Large intestine (tissue), 3 donors: ENCODE measurements around the gene SKP2. TPM values are rescaled to one million over a fixed set of nuclear protein-coding genes. Genes with fewer than 3 reads are reported as not detected.

Experiments used
- DNase-seq, 2 donors: peaks; one replicate each; pipeline versions ENCODE4 v3.0.0 to v3.0.0-alpha.2; 2013
- H3K27ac ChIP-seq: one replicate; pipeline ENCODE4 v1.5.1; 2013; ENCODE audit warnings: low read length
- H3K27me3 ChIP-seq: 2 replicates; pipeline ENCODE4 v1.6.1; 2013; ENCODE audit warnings: low read length; ENCODE audit not compliant: control insufficient read depth, insufficient read depth
- H3K36me3 ChIP-seq: 2 replicates; pipeline ENCODE4 v1.6.1; 2013; ENCODE audit warnings: low read length; ENCODE audit not compliant: control insufficient read depth, insufficient read depth
- H3K4me1 ChIP-seq: one replicate; pipeline ENCODE4 v1.6.1; 2013; ENCODE audit warnings: low read length; ENCODE audit not compliant: control insufficient read depth, insufficient read depth
- H3K4me3 ChIP-seq: one replicate; pipeline ENCODE4 v1.5.1; 2013; ENCODE audit warnings: low read length
- H3K9me3 ChIP-seq: one replicate; pipeline ENCODE4 v1.6.1; 2013; ENCODE audit warnings: mild to moderate bottlenecking, low read depth, low read length, moderate library complexity; ENCODE audit not compliant: control insufficient read depth
- WGBS: methylation state at CpG from one replicate; pipeline ENCODE4 v1.1.5; 2013; ENCODE audit warnings: low lambda C conversion rate; ENCODE audit not compliant: insufficient coverage; 5-methylcytosine and 5-hydroxymethylcytosine counted together
- polyA plus RNA-seq: library from polyadenylated mRNA; unstranded; fragments of 120-200 nt; gene quantifications from one replicate; pipeline ENCODE4 v1.2.1, GENCODE V29; 2013

SKP2 gene
- polyA plus RNA-seq, 1 donor: 52.7 TPM

DNA sequence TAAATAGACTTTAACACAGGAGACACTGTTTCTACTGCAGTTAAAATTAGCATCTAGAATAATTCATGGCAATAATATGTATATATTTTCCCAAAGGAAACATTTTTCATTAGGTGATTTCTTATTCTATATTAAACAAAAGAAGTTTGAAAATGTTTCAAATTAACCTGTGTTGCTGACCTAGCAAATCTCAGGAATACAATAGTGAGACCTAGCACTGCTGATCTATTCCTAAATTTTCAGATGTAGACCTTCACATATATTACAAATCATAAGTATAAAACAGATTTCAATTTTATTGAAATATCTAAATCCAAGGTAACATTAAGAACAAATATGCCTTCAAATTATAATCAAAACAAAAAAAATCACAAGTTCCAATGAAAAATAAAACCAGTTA, 15.3 kb upstream of the SKP2 start:
- Histone ChIP-seq H3K27ac (no peak overlapping the region), H3K4me1 (no peaks in the 10 kb centered on the region), H3K36me3 (peaks cover 22% of the 10 kb centered on the region), H3K4me3 (no peak overlapping the region), H3K9me3 (peaks cover 13% of the 10 kb centered on the region), H3K27me3 (no peaks in the 10 kb centered on the region)
- no peak for DNase-seq

DNA sequence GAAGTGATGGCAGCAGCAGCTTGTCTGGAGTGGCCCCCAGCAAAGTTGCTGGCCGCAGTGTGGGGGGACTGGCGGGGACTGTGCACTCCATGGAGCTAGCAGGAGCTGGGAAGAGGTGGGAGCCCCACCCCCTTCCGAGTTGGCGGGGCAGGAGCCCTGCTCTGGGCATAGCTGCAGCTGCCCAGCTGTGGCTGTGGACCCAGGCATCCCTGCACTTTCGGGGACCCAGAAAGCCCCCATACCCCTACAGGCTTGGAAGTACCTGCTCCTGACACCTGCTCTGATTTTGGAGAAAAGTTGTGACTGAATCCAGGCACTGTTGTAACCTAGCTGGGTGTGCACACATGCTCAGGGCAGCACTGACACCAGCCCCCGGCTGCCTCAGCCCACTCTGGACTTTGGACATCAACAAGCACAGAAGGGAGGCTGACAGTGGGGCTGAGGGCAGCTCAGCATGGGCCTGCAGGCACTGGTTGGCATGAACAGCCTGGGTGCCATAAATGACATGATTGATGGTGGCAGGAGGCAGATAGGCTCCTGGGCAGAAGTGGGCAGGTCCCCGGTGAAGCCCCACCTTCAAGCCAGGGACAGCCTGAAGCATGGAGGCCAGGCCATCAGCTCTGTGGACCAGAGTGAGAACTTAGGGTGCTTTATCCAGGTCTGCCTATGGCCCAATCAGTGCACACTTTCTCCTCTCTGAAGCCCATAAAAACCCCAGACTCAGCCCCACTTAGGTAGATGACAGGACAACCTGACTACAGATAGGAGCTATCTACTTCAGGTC, 12.8 kb upstream of the SKP2 start:
- H3K27me3 ChIP-seq: no peaks in the 10 kb centered on the region
- no peak overlapping the region for H3K4me3 ChIP-seq
- DNase-seq: no peak
- H3K36me3 ChIP-seq: peaks cover 22% of the 10 kb centered on the region
- no peaks in the 10 kb centered on the region for H3K4me1 ChIP-seq
- H3K9me3 ChIP-seq: peaks cover 13% of the 10 kb centered on the region
- no CpG with 5 or more reads among the region's 7 CpGs for WGBS
- no peak overlapping the region for H3K27ac ChIP-seq

DNA sequence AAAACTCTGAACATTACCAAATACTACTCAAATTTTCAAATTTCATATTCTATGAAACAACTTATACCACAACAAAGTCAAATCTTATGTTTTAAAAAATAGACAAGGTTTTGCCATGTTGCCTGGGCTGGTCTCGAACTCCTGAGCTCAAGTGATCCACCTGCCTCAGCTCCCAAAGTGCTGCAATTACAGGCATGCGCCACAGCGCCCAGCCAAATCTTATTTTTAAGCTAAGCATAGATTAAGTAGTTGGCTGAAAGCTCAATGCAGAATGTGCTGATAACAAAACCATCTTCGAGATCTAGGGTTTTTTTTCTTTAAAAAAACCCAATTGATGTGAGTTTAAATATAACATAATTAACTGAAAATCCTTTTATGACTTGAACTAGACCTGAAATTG, 6.6 kb upstream of the SKP2 start:
- H3K36me3 ChIP-seq: peaks cover 4% of the 10 kb centered on the region
- no peak for DNase-seq
- 100% methylated on average over 1 of the region's 4 CpGs for WGBS
- no peaks in the 10 kb centered on the region for H3K9me3 ChIP-seq
- no peak overlapping the region for H3K4me3 ChIP-seq
- no peaks in the 10 kb centered on the region for H3K4me1 ChIP-seq
- H3K27ac ChIP-seq: no peak overlapping the region
- no peaks in the 10 kb centered on the region for H3K27me3 ChIP-seq

DNA sequence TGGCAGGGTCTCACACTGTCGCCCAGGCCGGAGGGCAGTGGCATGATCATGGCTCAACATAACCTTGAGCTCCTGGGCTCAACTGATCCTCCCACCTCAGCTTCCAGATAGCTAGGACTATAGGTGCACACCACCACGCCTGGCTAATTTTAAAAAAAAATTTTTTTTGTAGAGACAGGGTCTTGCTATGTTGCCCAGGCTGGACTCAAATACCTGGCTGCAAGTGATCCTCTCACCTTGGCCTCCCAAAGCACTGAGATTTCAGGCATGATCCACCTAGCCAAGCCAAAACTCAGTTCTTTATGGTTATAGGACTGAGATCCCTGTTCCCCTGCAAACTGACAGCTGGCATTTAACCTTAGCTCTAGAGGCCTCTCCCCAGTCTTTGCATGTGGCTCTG, 5.5 kb upstream of the SKP2 start:
- DNase-seq: no peak
- Histone ChIP-seq H3K27me3 (no peaks in the 10 kb centered on the region), H3K36me3 (peaks cover 2% of the 10 kb centered on the region), H3K27ac (peak overlapping the region; percentile 53), H3K9me3 (no peaks in the 10 kb centered on the region), H3K4me1 (no peaks in the 10 kb centered on the region), H3K4me3 (no peak overlapping the region)
- WGBS: no CpG with 5 or more reads among the region's 3 CpGs

DNA sequence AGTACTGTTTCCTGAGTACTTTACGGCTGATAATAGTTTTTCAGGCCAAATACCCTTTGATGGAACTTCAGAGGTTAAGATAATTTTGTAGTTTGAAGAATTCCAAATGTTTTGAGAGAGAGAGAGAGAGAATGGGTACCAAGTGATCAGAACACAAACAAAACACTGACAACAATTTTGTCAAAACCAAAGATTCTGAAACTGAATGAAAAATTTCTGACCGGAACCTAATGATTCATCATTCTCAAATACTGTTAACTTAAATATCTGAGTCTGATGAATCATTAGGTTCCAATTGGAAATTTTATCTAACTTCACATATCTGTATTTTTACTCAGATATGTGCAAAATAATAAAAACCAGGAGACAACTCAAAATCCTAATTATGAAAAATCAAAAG, 4.2 kb upstream of the SKP2 start:
- H3K9me3 ChIP-seq: peaks cover 2% of the 10 kb centered on the region
- H3K4me3 ChIP-seq: no peak overlapping the region
- WGBS: 100% methylated on average over 1 of the region's 2 CpGs
- no peak for DNase-seq
- H3K36me3 ChIP-seq: no peaks in the 10 kb centered on the region
- no peak overlapping the region for H3K27ac ChIP-seq
- H3K4me1 ChIP-seq: no peaks in the 10 kb centered on the region
- H3K27me3 ChIP-seq: no peaks in the 10 kb centered on the region

DNA sequence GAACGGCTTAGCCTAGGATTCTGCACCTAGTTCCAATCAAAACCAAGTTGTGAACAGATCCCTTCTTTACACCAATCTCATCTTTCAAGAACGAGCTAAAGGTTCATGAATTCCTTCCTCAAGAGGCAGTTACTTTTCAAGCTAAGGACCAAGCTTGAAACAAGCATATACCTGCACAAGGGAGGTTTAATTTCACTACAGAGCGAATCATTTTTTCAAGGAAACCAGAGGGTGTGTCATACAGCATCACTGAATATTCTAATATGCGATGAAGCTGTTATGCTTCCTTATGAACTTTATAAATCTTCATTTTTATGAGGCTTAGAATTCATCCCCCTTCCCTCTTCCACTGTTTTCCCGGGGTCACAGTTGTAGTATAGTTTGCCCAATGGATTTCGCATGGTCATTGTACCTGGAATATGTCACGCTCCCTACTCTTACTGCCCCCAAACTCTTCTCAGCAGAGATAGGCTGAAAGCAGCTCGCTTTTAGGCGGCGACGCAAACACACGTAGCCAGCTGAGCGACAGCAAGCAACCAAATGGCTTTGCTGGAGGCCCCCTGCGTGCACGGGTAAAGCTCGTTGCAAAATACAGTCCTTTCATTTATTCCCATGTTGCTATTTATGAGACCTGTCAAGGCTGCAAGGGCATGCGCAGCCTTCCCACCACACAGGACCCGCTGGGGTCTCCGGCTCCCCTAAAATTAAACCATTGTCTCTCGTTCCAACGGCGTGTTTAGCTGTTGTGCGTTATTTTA, 1.1 kb upstream of the SKP2 start:
- H3K4me3 ChIP-seq: peak overlapping the region; percentile 69
- H3K27ac ChIP-seq: peak overlapping the region; percentile 84
- H3K27me3 ChIP-seq: no peaks in the 10 kb centered on the region
- peaks cover 25% of the 10 kb centered on the region for H3K36me3 ChIP-seq
- WGBS: no CpG with 5 or more reads among the region's 23 CpGs
- DNase-seq: peak; percentile 50 to 61
- peaks cover 9% of the 10 kb centered on the region for H3K9me3 ChIP-seq
- H3K4me1 ChIP-seq: peaks cover 9% of the 10 kb centered on the region

DNA sequence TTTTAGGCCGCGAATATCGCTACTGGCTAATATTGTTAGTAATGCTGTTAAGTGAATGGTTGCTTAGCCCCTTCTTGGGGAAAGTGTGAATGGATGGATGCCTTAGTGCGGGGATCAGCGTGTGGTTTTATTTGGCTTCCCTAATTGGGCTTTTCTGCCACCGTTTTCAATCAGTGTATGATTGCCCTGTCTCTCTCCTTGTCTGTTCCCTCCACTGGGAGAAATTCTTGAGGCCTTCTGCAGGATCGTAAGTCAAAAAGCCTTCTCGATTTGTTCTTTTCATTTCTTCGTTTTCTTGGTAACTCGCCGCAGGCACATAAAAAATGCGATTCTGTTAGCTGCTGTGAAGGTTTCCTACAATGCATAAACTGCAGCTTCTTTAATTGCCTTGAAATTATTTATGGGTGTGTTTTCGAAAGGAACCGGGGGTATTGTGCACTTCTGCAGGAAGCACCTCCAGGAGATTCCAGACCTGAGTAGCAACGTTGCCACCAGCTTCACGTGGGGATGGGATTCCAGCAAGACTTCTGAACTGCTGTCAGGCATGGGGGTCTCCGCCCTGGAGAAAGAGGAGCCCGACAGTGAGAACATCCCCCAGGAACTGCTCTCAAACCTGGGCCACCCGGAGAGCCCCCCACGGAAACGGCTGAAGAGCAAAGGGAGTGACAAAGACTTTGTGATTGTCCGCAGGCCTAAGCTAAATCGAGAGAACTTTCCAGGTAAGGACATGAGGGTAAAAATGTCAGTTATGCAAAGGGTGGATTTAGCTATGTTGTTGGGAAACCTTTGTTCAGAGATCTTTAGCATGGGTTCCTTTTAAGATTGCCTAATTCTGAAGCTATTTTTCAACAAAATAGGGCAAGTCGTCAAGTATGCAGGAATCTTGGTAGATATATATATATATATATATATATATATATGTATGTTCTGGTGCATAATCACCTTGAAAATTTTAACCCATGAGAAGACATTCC, 700 bp downstream of the SKP2 start:
- peaks cover 25% of the 10 kb centered on the region for H3K4me1 ChIP-seq
- peak overlapping the region; percentile 69 for H3K4me3 ChIP-seq
- H3K9me3 ChIP-seq: peaks cover 9% of the 10 kb centered on the region
- H3K27ac ChIP-seq: peak overlapping the region; percentile 78
- H3K36me3 ChIP-seq: peaks cover 38% of the 10 kb centered on the region
- WGBS: 0% methylated on average over 5 of the region's 24 CpGs
- DNase-seq: peak in 1 of 2 donors; percentile 43
- H3K27me3 ChIP-seq: no peaks in the 10 kb centered on the region

DNA sequence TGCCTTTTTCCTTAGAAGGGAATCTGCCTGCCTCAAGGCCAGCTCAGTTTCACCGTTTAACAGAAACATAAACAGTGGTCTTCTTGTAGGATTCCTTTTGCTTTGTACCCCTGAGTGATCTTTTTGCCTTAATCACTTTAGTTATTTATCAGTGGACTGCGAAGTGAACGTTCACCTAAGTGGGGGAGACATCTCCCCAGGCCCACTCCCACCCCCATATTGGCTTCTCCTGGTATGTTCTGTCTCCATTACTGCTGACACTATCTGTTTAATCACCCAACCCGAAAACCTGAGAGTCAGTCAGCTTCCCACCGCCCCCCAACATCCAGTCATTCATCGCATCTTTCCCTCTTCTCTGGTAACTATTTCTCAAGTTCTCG, 1.4 kb downstream of the SKP2 start:
- Histone ChIP-seq H3K4me3 (peak overlapping the region; percentile 69), H3K36me3 (peaks cover 43% of the 10 kb centered on the region), H3K9me3 (peaks cover 9% of the 10 kb centered on the region), H3K4me1 (peaks cover 32% of the 10 kb centered on the region), H3K27me3 (no peaks in the 10 kb centered on the region), H3K27ac (peak overlapping the region; percentile 78)
- no CpG with 5 or more reads among the region's 7 CpGs for WGBS
- DNase-seq: no peak

DNA sequence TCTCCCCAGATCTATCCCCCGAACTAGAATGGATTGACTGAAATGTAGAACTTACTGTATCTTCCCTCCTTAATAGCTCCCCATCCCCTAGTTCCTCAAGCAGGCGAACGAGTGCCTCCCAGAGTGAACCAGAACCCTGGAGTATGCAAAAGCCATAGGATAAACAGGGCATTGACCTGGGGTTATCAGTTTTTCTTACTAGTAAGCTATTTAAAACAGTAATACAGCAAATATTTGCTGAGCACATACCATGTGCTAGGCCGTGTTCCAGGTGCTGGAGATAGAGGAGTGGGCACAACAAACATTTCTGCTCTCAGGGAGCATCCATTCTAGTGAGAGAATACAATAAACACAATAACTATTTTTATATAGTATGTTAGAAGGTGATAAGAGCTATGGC, 1.8 kb downstream of the SKP2 start:
- peak; percentile 53 to 74 for DNase-seq
- 0% methylated on average over 1 of the region's 4 CpGs for WGBS

DNA sequence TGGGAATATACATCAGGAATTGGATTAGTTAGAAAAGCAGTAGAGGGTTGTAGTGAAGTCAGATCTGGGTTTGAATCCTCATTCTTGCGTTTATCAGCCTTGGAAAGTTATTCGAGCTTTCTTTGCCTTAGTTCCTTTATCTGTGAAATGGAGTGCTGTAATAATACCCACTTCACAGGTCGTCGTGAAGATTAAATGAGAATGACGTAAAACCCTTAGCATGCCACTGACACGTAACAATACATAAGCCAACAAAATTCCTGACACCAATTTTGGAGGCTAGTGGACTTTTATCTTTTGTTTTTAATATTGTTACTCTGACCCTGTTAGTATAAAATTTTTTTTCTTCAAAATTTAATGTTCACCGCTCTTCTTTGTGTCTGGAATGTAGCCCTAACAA, 3.4 kb downstream of the SKP2 start:
- peaks cover 51% of the 10 kb centered on the region for H3K4me1 ChIP-seq
- peaks cover 9% of the 10 kb centered on the region for H3K9me3 ChIP-seq
- WGBS: 71% methylated on average over 1 of the region's 7 CpGs
- H3K27me3 ChIP-seq: no peaks in the 10 kb centered on the region
- no peak for DNase-seq
- peak overlapping the region; percentile 75 for H3K27ac ChIP-seq
- no peak overlapping the region for H3K4me3 ChIP-seq
- H3K36me3 ChIP-seq: peaks cover 63% of the 10 kb centered on the region

More for the DNA sequence above, 1.8 kb downstream of the SKP2 start:
- peaks cover 48% of the 10 kb centered on the region for H3K36me3 ChIP-seq
- peak overlapping the region; percentile 69 for H3K4me3 ChIP-seq
- no peaks in the 10 kb centered on the region for H3K27me3 ChIP-seq
- peaks cover 36% of the 10 kb centered on the region for H3K4me1 ChIP-seq
- peaks cover 9% of the 10 kb centered on the region for H3K9me3 ChIP-seq
- peak overlapping the region; percentile 78 for H3K27ac ChIP-seq
